ENCODE measurements around the gene MYH16. TPM values are rescaled to one million over a fixed set of nuclear protein-coding genes. Genes with fewer than 3 reads are reported as not detected.

The MYH16 gene
- total RNA-seq, 2 experiments from 2014 or later, result not detected

DNA sequence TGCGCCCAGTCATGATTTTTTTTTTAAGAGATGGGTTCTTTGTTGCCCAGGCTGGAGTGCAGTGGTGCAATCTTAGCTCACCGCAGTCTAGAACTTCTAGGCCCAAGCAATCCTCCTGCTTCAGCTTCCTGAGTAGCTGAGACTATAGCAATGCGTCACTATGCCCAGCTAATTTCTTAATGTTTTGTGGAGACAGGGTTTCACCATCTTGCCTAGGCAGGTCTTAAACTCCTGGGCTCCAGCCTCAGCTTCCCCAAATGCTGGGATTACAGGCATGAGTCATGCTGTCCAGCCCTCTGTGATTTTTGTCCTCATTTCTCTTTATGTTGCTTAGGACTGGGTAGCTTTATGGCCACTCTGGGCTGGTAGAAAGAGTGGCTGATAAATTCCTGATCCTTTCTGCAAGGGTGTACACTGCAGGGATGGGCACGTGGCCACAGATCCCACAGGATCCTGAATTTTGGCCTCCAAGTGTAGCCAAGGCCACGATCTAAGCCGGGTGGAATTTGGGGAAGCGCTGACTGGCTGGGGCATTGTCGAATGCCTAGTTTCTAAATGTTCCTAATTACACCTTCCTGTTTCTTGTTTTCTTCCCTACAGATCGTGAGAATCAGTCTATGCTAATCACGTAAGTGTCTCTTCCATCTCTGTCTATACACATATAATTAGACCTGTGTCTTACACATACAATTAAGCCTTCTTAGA, 24.1 kb upstream of the MYH16 start:
- no peak for DNase-seq
- H3K27me3 Mint-ChIP-seq, result peaks cover 2% of the 10 kb centered on the region
- no peaks in the 10 kb centered on the region for H3K4me1 Mint-ChIP-seq
- no peaks in the 10 kb centered on the region for H3K36me3 Mint-ChIP-seq (ENCODE audit: low read depth)
- CTCF ChIA-PET, result interaction anchor here (0.9 to 1.3 kb wide), 2 partner anchors 11 to 33 kb away, joined by 3 to 5 read pairs; no protein-coding TSS in a partner anchor
- no peaks in the 10 kb centered on the region for H3K9me3 Mint-ChIP-seq
- POLR2A ChIA-PET, result no interaction called here
- no peak overlapping the region for H3K4me3 Mint-ChIP-seq
- no peak overlapping the region for H3K27ac Mint-ChIP-seq

DNA sequence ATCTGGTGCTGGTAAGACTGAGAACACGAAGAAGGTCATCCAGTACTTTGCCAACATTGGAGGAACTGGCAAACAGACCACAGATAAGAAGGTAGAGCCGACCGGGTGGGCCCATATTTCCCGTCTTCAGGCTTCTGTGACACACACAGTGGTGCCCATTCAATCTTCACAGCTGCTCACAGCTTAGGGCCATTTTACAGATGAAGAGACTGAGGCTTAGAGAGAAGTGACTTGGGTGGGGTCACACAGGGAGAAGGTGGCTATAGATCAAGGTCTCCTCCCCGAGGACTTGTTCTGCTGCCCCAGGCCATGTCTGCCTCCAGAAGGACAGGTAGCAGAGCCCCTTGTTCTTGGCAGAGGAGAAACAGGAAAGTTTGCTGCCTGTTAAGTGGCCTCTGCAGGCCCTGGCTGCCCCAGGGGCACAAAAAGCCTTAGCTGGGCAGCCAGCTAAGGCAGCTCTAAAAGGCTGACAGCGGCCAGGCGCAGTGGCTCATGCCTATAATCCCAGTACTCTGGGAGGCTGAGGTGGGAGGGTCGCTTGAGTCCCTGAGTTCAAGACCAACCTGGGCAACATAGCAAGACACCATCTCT, 22.6 kb upstream of the MYH16 start:
- ChIA-PET POLR2A (no interaction called here), CTCF (no interaction called here)
- Mint-ChIP-seq H3K4me3 (no peak overlapping the region), H3K27me3 (peaks cover 2% of the 10 kb centered on the region), H3K4me1 (no peaks in the 10 kb centered on the region), H3K27ac (no peak overlapping the region), H3K36me3 (ENCODE audit: low read depth) (no peaks in the 10 kb centered on the region), H3K9me3 (no peaks in the 10 kb centered on the region)
- DNase-seq, result no peak

DNA sequence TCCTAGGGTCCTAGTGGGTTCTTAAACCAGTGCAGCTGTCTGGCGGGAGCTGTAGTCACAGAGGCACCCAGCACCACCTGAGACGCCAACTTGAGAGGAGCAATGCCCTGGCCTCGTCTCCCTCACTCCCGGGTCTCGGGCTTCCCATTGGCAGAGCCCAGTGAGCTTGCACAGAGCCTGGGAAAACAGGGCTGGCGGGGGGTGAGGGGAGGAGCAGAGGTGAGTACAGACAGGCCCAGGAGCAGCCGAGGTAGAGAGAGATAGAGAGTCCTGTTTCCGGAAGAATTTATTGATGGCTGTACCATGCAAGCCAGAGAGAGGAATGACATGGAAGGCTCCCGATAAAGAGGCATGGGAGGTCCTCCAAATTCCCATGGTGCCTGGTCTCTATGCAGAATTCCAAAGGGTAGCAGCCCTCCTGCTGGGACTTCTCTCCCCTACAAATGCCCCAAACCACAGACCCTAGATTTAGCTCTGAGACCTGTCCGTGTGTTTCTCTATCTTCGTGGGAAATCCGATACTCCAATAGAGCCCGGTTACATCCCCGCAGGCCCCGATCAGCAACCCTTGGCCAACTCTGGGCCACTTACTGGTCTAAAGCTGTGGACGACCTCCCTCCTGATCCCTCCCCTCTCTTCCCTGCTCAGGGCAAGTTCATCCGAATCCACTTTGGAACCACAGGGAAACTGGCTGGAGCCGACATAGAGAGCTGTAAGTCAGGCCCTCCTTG, 20.3 kb upstream of the MYH16 start:
- peak overlapping the region; percentile 9 for H3K27ac Mint-ChIP-seq
- ChIA-PET CTCF (no interaction called here), POLR2A (no interaction called here)
- no peak overlapping the region for H3K4me3 Mint-ChIP-seq
- H3K4me1 Mint-ChIP-seq, result no peaks in the 10 kb centered on the region
- DNase-seq, result no peak
- no peaks in the 10 kb centered on the region for H3K36me3 Mint-ChIP-seq (ENCODE audit: low read depth)
- H3K9me3 Mint-ChIP-seq, result no peaks in the 10 kb centered on the region
- H3K27me3 Mint-ChIP-seq, result peaks cover 2% of the 10 kb centered on the region

DNA sequence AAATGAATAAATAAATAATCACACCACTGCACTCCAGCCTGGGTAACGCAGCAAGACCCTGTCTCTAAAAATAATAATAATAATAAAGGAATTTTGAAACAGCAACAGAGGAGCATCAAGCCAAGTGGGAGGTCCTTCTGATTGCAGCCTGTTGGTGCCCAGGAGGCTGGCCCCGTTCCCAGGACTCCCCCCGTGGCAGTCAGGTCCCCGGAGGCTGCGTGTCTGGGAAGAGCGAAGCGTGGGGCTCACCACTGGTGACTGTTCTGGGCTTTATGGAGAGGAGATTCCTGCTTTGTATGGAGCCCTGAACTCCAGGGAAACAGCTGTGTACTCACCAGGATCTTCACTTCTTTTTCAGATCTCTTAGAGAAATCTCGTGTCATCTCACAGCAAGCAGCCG, 19.3 kb upstream of the MYH16 start:
- peaks cover 2% of the 10 kb centered on the region for H3K27me3 Mint-ChIP-seq
- DNase-seq, result no peak
- no peak overlapping the region for H3K27ac Mint-ChIP-seq
- ChIA-PET POLR2A (no interaction called here), CTCF (no interaction called here)
- no peaks in the 10 kb centered on the region for H3K36me3 Mint-ChIP-seq (ENCODE audit: low read depth)
- no peak overlapping the region for H3K4me3 Mint-ChIP-seq
- no peaks in the 10 kb centered on the region for H3K4me1 Mint-ChIP-seq
- H3K9me3 Mint-ChIP-seq, result no peaks in the 10 kb centered on the region

DNA sequence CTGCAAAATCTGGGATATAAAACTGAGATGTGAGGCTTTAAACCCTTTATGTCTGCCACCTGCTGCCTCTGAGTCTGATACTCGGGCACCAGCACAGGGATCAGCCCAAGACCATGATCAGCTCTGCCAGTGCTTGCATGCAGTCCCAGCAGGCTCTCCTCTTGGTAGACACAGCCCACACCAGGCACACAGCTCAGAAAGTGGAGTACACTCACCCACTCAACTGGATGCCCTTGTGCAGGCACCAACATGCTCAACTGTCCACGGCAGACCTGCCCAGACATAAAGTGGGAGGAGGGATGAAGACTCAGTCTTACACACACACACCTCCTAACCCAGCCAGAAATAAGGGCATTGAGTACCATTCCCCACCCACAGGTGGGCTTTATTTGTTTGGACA, 18.2 kb upstream of the MYH16 start:
- Mint-ChIP-seq H3K4me1 (no peaks in the 10 kb centered on the region), H3K4me3 (no peak overlapping the region), H3K36me3 (ENCODE audit: low read depth) (no peaks in the 10 kb centered on the region), H3K27me3 (peaks cover 4% of the 10 kb centered on the region), H3K9me3 (no peaks in the 10 kb centered on the region), H3K27ac (no peak overlapping the region)
- ChIA-PET POLR2A (no interaction called here), CTCF (no interaction called here)
- no peak for DNase-seq

DNA sequence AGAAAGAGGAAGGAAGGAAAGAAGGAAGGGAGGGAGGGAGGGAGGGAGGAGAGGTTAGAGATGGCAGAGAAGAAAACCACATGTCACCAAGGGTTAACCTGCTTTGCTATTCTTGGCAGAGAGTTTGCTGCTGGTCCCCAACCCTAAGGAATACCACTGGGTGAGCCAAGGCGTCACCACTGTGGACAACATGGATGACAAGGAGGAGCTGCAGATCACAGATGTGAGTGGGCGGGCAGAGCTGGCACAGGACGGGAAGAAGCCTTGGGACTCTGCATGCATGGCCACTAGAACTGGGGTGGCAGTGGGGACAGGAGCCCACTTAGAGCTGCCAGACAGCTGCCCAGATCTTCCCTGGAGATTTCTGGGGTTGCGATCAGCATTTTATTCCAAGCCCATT, 17.2 kb upstream of the MYH16 start:
- CTCF ChIA-PET, result no interaction called here
- H3K27me3 Mint-ChIP-seq, result peaks cover 4% of the 10 kb centered on the region

DNA sequence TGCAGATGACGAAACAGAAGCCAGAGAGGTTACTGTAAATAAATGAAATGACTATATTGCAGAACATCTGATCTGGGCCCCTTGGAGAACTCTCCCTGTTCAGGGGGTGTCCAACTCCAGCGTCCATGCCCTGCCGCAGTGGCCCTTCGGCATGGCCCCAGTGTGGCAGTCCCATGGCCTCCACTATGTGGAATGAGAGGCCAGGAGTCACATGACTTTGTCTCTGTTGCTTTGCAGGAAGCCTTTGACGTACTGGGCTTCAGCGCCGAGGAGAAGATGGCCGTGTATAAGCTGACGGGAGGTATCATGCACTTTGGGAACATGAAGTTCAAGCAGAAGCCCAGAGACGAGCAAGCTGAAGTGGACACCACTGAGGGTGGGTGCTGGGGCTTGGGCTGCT, 15.6 kb upstream of the MYH16 start:
- no peak for DNase-seq
- no peaks in the 10 kb centered on the region for H3K9me3 Mint-ChIP-seq
- ChIA-PET POLR2A (no interaction called here), CTCF (no interaction called here)
- no peaks in the 10 kb centered on the region for H3K36me3 Mint-ChIP-seq (ENCODE audit: low read depth)
- H3K27ac Mint-ChIP-seq, result no peak overlapping the region
- H3K27me3 Mint-ChIP-seq, result peaks cover 4% of the 10 kb centered on the region
- H3K4me3 Mint-ChIP-seq, result no peak overlapping the region
- no peaks in the 10 kb centered on the region for H3K4me1 Mint-ChIP-seq

More for the DNA sequence above, 17.2 kb upstream of the MYH16 start:
- Mint-ChIP-seq H3K27ac (no peak overlapping the region), H3K36me3 (ENCODE audit: low read depth) (no peaks in the 10 kb centered on the region), H3K9me3 (no peaks in the 10 kb centered on the region), H3K4me1 (no peaks in the 10 kb centered on the region), H3K4me3 (no peak overlapping the region)
- no peak for DNase-seq
- POLR2A ChIA-PET, result no interaction called here

DNA sequence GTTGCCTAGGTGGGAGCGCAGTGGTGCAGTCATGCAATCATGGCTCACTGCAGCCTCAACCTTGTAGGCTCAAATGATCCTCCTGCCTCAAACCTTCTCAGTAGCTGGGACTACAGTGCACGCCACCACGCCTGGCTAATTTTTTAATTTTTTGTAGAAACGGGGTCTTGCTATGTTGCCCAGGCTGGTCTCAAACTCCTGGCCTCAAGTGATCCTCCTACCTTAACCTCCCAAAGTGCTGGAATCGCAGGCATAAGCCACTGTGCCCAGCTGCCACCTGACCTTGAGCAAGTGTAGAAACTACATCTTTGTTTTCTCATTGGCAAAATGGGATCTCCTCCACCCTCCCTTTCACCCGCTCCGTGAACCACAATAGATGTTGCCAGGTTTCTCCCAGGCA, 15.0 kb upstream of the MYH16 start:
- Mint-ChIP-seq H3K4me1 (no peaks in the 10 kb centered on the region), H3K27me3 (peaks cover 2% of the 10 kb centered on the region), H3K4me3 (no peak overlapping the region), H3K9me3 (no peaks in the 10 kb centered on the region), H3K27ac (no peak overlapping the region), H3K36me3 (ENCODE audit: low read depth) (no peaks in the 10 kb centered on the region)
- CTCF ChIA-PET, result interaction anchor here (1.3 kb wide), 1 partner anchor 24 kb away, joined by 3 read pairs; no protein-coding TSS in a partner anchor
- POLR2A ChIA-PET, result no interaction called here
- DNase-seq, result no peak

DNA sequence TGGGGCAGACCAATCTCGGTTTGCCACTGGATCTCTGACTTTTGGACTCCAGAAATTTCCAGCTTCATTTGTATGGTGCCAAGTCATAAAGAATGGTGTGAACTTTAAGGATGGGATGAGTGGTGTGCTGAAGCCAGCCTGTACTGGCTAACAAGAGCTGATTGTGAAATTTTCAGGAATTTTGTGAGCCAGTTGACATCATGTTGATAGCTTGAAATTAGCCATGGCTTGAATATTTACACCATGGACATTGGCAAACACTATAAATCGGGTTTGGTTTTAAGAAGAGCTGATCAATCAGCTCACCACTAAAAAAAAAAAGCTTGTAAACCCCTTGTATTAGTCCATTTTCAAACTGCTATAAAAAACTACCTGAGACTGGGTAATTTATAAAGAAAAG, 14.1 kb upstream of the MYH16 start:
- no peak for DNase-seq
- Mint-ChIP-seq H3K4me1 (no peaks in the 10 kb centered on the region), H3K27me3 (peaks cover 2% of the 10 kb centered on the region), H3K4me3 (no peak overlapping the region), H3K9me3 (no peaks in the 10 kb centered on the region), H3K36me3 (ENCODE audit: low read depth) (no peaks in the 10 kb centered on the region), H3K27ac (no peak overlapping the region)
- ChIA-PET POLR2A (no interaction called here), CTCF (interaction anchor here (0.6 to 1.3 kb wide), 3 partner anchors 24 to 135 kb away, joined by 3 to 4 read pairs (median 3); no protein-coding TSS in a partner anchor)

DNA sequence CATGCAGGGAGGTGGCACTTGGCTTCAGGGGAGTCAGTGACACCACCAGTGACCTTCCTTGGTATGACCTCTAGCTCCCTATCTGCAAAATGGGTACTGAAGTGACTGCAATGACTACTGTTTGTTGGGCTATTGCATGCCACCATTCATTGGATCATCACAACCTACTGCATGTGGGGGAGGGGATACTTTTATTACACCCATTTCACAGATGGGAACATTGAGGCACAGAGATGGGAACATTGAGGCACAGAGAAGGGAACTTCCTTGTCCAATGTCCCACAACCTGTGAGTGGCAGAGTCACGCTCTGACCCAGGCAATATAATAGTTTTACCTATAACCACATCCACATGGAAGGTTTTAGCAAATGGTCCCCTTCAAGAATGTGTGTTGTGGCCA, 12.2 kb upstream of the MYH16 start:
- H3K4me3 Mint-ChIP-seq, result no peak overlapping the region
- ChIA-PET CTCF (no interaction called here), POLR2A (no interaction called here)
- no peaks in the 10 kb centered on the region for H3K4me1 Mint-ChIP-seq
- DNase-seq, result no peak
- no peaks in the 10 kb centered on the region for H3K9me3 Mint-ChIP-seq
- no peaks in the 10 kb centered on the region for H3K36me3 Mint-ChIP-seq (ENCODE audit: low read depth)
- H3K27me3 Mint-ChIP-seq, result peaks cover 2% of the 10 kb centered on the region
- no peak overlapping the region for H3K27ac Mint-ChIP-seq

DNA sequence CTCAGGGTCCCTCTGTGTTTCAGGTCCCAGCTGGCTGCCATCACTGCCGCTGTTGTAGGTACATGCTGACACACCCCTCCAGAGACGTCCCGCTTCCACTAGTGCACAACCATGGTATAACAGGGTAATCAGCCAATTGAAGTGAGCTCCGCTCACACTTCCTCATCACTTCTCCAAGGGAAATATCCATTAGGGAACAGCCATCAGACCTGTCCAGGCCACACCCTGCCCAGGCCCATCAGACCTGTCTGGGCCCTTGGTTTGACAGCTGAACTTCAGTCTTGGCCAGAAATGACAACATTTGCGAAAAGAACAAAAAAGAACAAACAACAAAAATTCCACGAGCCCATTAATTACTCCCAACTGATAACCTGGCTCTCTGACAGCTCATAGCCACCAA, 11.0 kb upstream of the MYH16 start:
- no peaks in the 10 kb centered on the region for H3K4me1 Mint-ChIP-seq
- CTCF ChIA-PET, result no interaction called here
- POLR2A ChIA-PET, result no interaction called here
- no peaks in the 10 kb centered on the region for H3K36me3 Mint-ChIP-seq (ENCODE audit: low read depth)
- H3K4me3 Mint-ChIP-seq, result no peak overlapping the region
- peaks cover 5% of the 10 kb centered on the region for H3K27me3 Mint-ChIP-seq
- H3K9me3 Mint-ChIP-seq, result peaks cover 2% of the 10 kb centered on the region
- DNase-seq, result no peak
- H3K27ac Mint-ChIP-seq, result no peak overlapping the region

DNA sequence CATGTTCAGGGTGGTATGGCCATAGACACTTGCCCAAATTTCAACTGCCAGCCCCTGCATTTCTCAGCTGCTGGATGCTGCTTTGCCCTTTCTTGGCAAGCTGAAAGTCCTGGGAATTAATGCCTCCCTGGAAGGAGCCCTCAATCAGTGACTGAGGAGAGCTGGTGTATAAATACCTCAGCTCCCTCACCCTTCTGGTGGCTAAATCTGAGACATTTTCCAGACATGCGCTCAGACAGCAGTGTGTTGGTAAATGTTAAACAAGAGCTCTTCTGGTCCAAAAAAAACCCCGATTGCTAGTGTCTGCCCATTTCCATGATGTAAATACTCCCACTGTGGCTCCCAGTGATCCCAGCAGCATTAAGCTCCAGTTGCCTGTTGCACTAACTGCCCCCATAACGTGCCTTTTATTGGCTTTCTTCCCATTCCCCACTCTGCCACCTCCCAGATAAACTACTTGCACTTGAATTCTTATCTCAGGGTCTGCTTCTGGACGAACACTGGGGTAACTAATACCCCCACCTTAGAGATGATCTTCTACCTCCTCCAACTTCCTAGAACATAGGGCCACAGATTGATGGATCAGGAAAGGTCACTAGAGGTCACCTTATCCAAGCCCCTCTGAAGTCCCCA, 6.7 kb upstream of the MYH16 start:
- CTCF ChIA-PET, result interaction anchor here (1.1 kb wide), 1 partner anchor 17 kb away, joined by 4 read pairs; no protein-coding TSS in a partner anchor
- Mint-ChIP-seq H3K27ac (no peak overlapping the region), H3K4me3 (no peak overlapping the region), H3K36me3 (ENCODE audit: low read depth) (no peaks in the 10 kb centered on the region), H3K27me3 (peaks cover 3% of the 10 kb centered on the region), H3K4me1 (no peaks in the 10 kb centered on the region), H3K9me3 (peaks cover 2% of the 10 kb centered on the region)
- POLR2A ChIA-PET, result no interaction called here
- DNase-seq, result no peak

DNA sequence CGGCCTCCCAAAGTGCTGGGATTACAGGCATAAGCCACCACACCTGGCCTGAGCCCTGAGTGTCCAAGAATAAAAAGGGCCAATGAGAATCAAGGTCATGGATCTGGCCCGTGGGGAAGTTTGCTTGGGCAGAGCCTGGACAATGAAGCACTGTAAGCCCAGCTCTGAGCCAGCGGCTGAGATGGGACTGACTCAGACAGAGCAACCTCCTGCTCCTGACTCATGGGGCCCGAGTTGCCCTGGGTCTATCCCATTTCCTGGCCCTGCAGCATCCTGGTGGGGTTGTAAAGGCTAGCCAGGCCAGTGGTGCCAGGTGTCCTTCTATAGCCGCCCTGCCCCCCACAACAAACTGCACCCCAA, 5.2 kb upstream of the MYH16 start:
- H3K9me3 Mint-ChIP-seq, result peaks cover 2% of the 10 kb centered on the region

More for the DNA sequence above, 5.2 kb upstream of the MYH16 start:
- no peak overlapping the region for H3K27ac Mint-ChIP-seq
- no peaks in the 10 kb centered on the region for H3K36me3 Mint-ChIP-seq (ENCODE audit: low read depth)
- no peaks in the 10 kb centered on the region for H3K4me1 Mint-ChIP-seq
- CTCF ChIA-PET, result no interaction called here
- peaks cover 3% of the 10 kb centered on the region for H3K27me3 Mint-ChIP-seq
- DNase-seq, result no peak
- POLR2A ChIA-PET, result no interaction called here
- no peak overlapping the region for H3K4me3 Mint-ChIP-seq
